ENCODE data around the gene PTCD2. TPM values are rescaled to one million over a fixed set of nuclear protein-coding genes. Genes with fewer than 3 reads are reported as not detected.

PTCD2 gene, protein sequence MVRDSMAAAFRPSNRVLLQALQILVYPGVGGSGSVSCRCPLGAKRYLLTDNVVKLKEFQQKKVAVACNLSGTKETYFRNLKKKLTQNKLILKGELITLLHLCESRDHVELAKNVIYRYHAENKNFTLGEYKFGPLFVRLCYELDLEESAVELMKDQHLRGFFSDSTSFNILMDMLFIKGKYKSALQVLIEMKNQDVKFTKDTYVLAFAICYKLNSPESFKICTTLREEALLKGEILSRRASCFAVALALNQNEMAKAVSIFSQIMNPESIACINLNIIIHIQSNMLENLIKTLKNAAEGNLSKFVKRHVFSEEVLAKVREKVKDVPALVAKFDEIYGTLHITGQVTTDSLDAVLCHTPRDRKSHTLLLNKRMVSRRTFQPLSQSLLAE
- 10.4 to 11.7 TPM (median 10.9 TPM) in 5 replicates for total RNA-seq (2022; extraction: Qiagen RNA extraction; ENCODE audit: low read depth)

DNA sequence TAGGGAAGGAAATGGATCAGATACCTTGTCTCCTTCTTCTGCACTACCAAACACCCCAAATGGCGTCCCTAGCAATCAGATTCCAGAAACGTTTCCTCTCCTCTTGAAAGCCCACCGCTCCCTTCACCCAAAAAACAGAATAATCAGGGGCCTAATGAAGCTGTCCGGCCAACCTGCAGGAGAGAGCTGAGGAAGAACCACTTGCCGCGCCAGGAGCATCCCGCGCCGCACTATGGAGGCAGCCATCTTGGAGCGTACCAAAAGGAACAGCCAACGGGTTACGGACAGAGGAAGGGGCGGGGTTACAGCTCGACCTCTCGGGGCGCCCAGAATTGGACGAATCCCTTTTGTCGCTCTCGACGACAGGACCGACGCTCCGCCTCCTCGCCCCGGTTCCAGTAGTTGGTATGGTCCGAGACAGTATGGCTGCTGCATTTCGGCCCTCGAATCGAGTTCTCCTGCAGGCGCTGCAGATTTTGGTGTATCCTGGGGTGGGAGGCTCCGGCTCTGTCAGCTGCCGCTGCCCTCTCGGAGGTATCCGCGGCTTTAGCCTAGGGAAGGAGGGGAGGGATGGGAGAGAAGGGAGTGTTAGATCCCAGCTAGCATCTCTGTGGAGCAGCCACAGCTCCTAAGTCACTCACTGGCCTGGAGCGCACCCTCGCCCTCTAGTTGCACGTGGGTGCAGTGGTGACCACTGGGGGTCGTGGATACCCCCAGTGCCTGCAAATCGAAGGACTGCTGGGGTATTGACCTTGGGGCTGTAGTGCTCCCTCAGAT, at the start of gene PTCD2, which contains the start of gene MRPS27:
Gene PTCD2, plus strand, starts transcription at position 398 of the 777 bp plus-strand sequence. Its CDS starts 10 bp downstream, at position 408.
Gene MRPS27, minus strand, starts transcription at position 265 of the 777 bp plus-strand sequence. Its CDS starts 19 bp downstream, at position 246.

Other genes starting within 250 kb of the PTCD2 start
- 37.7 to 67.9 TPM (median 41.7 TPM) in 5 replicates for gene MAP1B, start 212.9 kb upstream of the PTCD2 start, total RNA-seq (2022; extraction: Qiagen RNA extraction; ENCODE audit: low read depth)
- 56.1 to 61.5 TPM (median 58.5 TPM) in 5 replicates for gene MRPS27, start 133 bp upstream of the PTCD2 start, total RNA-seq (2022; extraction: Qiagen RNA extraction; ENCODE audit: low read depth)
- not detected in 5 replicates for gene ZNF366, start 187.0 kb downstream of the PTCD2 start, total RNA-seq (2022; extraction: Qiagen RNA extraction; ENCODE audit: low read depth)